HG03439 (cell line): Measurements from ENCODE around the gene TEX13A.

Experiments
- ATAC-seq: cut with Tn5 transposase; IDR thresholded peaks from one replicate; pipeline ENCODE4 v1.9.1; 2021; ENCODE audit warnings: mild to moderate bottlenecking, moderate library complexity; ENCODE audit not compliant: unreplicated experiment

Gene TEX13A

GRCh38 chrX:105179644-105180043, 40.9 kb downstream of the TEX13A start:
- ATAC-seq, result no peak

GRCh38 chrX:105173071-105173470, 47.4 kb downstream of the TEX13A start:
- ATAC-seq, result no peak
